MG63 (cell line): Measurements from ENCODE around the gene CEP85L. TPM values are rescaled to one million over a fixed set of nuclear protein-coding genes. Genes with fewer than 3 reads are reported as not detected.

Experiments
- DNase-seq: peaks from one replicate; pipeline ENCODE4 v3.0.0-alpha.2; 2020
- H3K27me3 ChIP-seq: fragments of 250-450 bp; sonication (Bioruptor Pico); 2 replicates; pipeline ENCODE4 v1.5.1; 2020; ENCODE audit warnings: mild to moderate bottlenecking, moderate library complexity
- H3K36me3 ChIP-seq: fragments of 250-450 bp; sonication (Bioruptor Pico); 2 replicates; pipeline ENCODE4 v1.5.1; 2020; ENCODE audit warnings: mild to moderate bottlenecking, moderate library complexity
- H3K4me3 ChIP-seq: fragments of 250-450 bp; sonication (Bioruptor Pico); 2 replicates; pipeline ENCODE4 v1.5.1; 2020; ENCODE audit warnings: mild to moderate bottlenecking, moderate library complexity
- H3K9me3 ChIP-seq: fragments of 250-450 bp; sonication (Bioruptor Pico); 2 replicates; pipeline ENCODE4 v1.5.1; 2020; ENCODE audit warnings: mild to moderate bottlenecking, moderate library complexity
- total RNA-seq: library from RNA; depleted of rRNA; stranded (reverse); fragments of >200 nt; shearing (Covaris generic); gene quantifications from 2 replicates; pipeline ENCODE4 v1.2.3, GENCODE V29; 2014; ENCODE audit warnings: low replicate concordance

Gene CEP85L
- total RNA-seq, 1 experiment from 2014 or later, result 4.9 TPM

GRCh38 chr6:118667988-118668387, 16.6 kb upstream of the CEP85L start:
- peak; percentile 19 for DNase-seq
- H3K9me3 ChIP-seq, result no peaks in the 10 kb centered on the region
- H3K27me3 ChIP-seq, result no peaks in the 10 kb centered on the region
- no peaks in the 10 kb centered on the region for H3K36me3 ChIP-seq
- no peak overlapping the region for H3K4me3 ChIP-seq

- H3K9me3 ChIP-seq, result no peaks in the 10 kb centered on the region
- no peaks in the 10 kb centered on the region for H3K27me3 ChIP-seq
- DNase-seq, result no peak
- H3K36me3 ChIP-seq, result no peaks in the 10 kb centered on the region
- peak overlapping the region; percentile 39 for H3K4me3 ChIP-seq
Measured at GRCh38 chr6:118665011-118665410, 13.6 kb upstream of the CEP85L start.

DNA sequence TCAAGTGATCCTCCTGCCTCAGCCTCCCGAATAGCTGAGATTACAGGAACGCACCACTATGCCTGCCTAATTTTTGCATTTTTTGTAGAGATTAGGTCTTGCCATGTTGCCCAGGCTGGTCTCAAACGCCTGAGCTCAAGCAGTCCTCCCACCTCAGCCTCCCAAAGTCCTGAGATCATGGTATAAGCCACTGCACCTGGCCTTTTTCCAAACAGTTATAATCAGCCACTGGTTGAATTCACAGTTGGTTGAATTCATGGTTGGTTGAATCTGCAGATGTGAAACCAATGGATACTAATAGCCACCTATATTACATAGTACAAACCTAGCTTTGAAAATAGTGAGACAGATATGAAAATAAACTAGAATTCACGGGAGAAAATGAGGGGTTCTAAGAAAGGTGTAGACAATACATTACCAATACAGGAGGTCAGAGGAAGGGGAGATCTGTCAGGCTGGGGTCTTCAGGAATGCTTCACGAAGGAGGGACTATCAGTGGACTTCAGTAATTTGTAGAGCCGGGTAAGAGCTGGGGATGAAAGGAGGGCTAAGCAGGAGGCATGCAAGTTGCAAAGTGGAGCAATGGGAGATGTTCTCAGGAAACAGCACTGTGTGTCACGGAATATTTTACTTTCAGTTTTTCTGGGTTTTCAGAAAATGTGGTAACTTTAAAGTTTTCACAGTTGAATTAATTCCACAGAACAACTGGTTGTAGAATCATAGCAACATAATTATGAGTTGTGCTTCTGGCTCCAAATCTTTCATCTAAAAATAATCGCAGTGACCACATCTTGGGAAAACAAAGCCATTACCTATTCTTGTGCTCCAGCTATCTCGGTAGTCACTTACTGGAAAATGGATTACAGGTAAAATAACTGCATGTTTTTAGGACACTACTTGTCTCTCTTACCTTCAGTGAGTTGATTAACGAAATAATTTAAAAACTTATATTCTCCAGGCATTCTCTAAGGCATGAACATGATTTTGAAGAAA, 12.9 kb upstream of the CEP85L start:
- no peak for DNase-seq
- H3K27me3 ChIP-seq, result no peaks in the 10 kb centered on the region
- H3K36me3 ChIP-seq, result no peaks in the 10 kb centered on the region
- no peaks in the 10 kb centered on the region for H3K9me3 ChIP-seq
- H3K4me3 ChIP-seq, result peak overlapping the region; percentile 39

DNA sequence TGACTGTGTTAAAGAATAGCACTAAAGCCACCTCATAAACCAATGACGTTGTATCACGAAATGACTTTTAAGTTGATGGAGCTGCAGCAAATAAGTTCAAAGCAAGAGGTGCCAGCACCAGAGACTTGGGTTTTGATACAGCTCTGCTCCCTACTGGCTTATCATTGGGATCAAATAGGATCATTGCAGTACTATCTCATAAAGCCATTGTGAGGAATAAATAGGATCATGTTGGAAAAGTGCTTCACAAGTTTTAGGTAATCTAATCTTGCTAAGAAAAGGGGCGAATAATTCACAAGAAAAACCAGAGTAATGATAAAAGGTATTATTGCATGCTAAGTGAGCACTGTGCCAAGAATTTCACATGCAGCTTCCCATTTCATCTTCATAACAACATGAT, 10.4 kb upstream of the CEP85L start:
- Histone ChIP-seq H3K9me3 (no peaks in the 10 kb centered on the region), H3K27me3 (no peaks in the 10 kb centered on the region), H3K4me3 (no peak overlapping the region), H3K36me3 (no peaks in the 10 kb centered on the region)
- DNase-seq, result no peak

DNA sequence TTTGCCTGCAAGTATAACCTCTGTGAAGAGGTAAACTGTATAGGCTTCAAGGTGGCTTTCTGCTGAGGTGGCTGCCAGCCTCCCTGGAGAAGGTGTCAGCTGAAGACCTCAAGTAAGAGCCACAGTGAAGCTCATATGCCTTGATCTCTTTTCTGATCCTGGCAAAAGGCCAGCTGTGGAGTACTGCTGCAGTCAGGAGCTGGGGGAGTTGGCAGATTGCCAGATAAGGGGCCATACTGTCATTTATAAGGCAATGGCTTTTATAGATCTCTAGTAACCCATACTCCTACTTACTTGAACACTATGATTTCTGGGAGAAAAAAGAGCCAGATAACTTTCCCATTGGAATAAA, 8.8 kb upstream of the CEP85L start:
- no peaks in the 10 kb centered on the region for H3K27me3 ChIP-seq
- no peak overlapping the region for H3K4me3 ChIP-seq
- H3K9me3 ChIP-seq, result no peaks in the 10 kb centered on the region
- no peak for DNase-seq
- H3K36me3 ChIP-seq, result no peaks in the 10 kb centered on the region

DNA sequence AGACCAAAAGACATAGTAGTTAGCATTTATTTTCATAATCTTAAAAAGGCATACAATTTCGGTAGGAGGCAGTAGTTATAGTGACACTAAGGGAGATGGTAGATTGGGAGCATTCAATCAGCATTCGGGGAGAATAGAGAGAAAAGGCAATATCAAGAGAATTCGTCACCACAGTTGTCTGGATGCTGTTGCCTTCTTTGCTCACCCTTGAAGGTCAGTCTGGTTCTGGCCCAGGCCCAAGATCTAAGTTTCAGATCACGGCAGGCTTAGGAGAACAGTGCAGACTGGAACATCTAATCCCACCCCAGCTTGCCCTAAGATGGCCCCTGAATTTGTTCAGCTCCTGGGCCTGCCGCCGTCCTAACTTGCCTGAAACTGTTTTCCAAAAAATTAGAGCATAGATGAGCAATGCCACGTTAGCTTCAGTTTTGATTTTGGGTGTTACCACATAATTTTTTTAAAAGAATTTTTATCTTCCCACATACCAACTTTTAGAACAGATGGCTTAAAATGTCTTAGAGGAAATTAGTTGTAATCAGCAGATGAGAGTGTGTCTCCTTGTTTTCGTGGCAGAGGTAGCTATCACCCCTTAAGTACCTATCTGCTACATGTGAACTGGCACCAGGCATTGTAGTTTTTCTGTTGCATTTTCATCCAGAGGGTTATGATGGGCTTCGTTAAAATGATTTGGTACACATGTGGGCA, 8.3 kb upstream of the CEP85L start:
- no peak overlapping the region for H3K4me3 ChIP-seq
- no peaks in the 10 kb centered on the region for H3K27me3 ChIP-seq

GRCh38 chr6:118656847-118657451, 5.6 kb upstream of the CEP85L start:
- Histone ChIP-seq H3K27me3 (no peaks in the 10 kb centered on the region), H3K36me3 (no peaks in the 10 kb centered on the region), H3K9me3 (no peaks in the 10 kb centered on the region), H3K4me3 (no peak overlapping the region)
- no peak for DNase-seq

More for the DNA sequence above, 8.3 kb upstream of the CEP85L start:
- DNase-seq, result no peak
- no peaks in the 10 kb centered on the region for H3K36me3 ChIP-seq
- no peaks in the 10 kb centered on the region for H3K9me3 ChIP-seq

DNA sequence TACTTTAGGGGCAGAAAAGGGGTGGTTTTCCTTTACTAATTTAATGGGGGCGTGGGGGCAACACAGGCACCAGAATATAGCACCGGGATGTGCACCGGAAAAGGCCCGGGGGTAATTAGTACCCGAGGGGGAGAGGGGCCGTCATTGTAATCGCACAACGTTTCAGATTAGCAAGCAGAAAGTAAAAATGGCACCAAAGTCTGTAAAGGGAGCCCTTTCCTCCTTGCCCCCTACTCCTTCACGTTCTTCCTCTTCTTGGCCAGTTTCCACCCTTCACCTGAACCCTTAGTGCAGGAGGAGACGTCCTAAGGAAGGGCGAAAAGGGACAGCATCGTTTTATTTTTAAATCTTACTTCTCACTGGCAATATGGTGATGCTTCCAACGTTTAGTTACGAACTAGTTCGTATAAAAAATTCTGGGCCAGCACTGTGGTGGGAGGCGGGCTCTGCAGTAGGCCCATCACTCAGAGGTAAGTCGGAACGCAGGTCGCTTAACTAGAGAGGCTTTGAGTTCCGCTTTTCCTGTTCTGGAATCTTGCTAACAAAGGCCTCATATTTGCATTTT, 742 bp upstream of the CEP85L start:
- Histone ChIP-seq H3K4me3 (peak overlapping the region; percentile 86), H3K27me3 (no peaks in the 10 kb centered on the region), H3K9me3 (no peaks in the 10 kb centered on the region), H3K36me3 (no peaks in the 10 kb centered on the region; the same call in 1 of the 2 replicates)
- no peak for DNase-seq

DNA sequence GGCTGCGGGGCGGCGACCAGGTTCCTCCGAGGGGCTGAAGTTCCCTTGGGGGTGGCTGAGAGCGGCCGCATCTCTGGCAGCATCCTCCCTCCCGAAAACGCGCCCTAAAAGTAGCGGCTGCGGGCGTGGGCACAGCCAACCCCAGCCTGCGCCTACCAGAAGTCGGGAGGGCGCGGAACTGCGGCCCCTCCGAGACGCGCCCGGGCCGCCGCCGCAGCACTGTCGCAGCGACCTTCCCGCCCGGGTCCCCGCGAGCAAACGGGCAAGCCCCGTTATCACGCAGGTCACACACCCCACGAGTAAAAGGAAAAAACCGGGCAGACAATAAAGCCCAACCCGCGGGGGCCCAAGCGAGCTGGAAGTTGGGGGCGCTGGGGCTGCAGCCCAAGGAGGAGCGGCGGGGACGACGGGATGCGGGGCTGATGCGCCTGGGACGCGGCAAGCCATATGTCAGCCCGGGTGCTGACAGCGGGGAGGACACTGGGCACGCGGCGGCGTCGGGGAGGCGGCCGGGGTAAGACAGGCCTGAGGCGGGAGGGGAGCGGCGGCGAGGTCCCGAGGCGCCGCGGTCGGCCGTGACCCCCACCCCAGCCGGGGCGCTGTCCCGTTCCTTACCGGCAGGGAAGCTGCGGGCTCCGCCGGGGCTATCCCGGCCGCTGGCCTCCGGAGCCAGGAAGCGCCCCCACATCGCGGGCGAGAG, 659 bp downstream of the CEP85L start:
- peak; percentile 59 for DNase-seq

DNA sequence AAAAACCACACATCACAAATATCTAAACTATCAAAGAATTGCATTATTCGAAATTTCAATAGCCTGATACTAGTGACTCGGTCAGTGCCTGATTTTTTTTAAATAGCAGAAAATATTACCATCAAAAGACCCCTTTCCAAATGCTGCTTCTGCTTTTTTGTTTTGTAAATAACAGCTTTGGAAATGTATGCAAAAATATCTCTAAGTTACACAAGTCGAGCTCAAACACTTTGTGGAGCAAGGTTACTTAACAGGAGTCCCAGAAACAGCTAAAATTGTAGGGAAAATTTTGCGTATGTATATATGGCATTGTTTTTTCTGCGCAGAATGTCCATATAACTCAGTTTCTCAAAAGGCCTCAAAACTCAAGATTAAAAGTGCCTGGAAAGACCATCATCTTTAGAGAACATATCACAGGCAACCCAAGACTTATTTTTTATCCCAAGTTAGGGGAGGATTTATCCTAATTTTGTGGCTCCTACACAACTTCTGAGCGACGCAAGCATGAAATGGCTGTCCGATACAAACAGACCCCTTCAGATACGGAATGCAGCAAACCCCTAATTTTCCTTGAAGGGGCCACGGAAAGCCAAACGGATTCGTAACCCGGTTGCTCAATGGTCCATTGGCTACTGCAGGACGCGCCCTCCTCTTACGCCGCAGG, 1.3 kb downstream of the CEP85L start:
- H3K4me3 ChIP-seq, result peak overlapping the region; percentile 86
- no peak for DNase-seq

More for the DNA sequence above, 659 bp downstream of the CEP85L start:
- H3K9me3 ChIP-seq, result no peaks in the 10 kb centered on the region
- no peaks in the 10 kb centered on the region; the same call in 1 of the 2 replicates for H3K36me3 ChIP-seq
- peak overlapping the region; percentile 86 for H3K4me3 ChIP-seq
- H3K27me3 ChIP-seq, result no peaks in the 10 kb centered on the region

GRCh38 chr6:118648866-118649554, 2.4 kb downstream of the CEP85L start:
- no peaks in the 10 kb centered on the region for H3K9me3 ChIP-seq
- H3K27me3 ChIP-seq, result no peaks in the 10 kb centered on the region
- H3K36me3 ChIP-seq, result no peaks in the 10 kb centered on the region; the same call in 1 of the 2 replicates
- no peak for DNase-seq
- H3K4me3 ChIP-seq, result peak overlapping the region; percentile 86

More for the DNA sequence above, 1.3 kb downstream of the CEP85L start:
- Histone ChIP-seq H3K9me3 (no peaks in the 10 kb centered on the region), H3K27me3 (no peaks in the 10 kb centered on the region), H3K36me3 (no peaks in the 10 kb centered on the region; the same call in 1 of the 2 replicates)

DNA sequence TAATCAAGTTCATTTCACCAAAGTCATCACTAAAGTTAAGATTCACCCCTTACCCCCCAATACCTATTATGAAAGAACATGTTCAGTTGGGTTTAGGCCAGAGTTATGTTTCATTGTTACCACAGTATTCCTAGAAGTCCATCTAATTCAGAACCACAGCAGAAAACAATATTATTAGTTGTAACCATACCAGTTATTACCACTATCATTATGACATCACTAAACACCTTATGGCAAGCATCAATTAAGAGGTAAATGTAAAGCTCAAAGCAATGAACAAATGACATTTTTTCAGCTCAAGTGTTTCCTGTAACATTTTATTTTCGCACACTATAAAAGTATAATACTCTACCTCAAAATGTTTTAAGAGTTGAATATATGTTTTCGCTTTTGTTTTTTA, 4.4 kb downstream of the CEP85L start:
- no peak overlapping the region for H3K4me3 ChIP-seq

DNA sequence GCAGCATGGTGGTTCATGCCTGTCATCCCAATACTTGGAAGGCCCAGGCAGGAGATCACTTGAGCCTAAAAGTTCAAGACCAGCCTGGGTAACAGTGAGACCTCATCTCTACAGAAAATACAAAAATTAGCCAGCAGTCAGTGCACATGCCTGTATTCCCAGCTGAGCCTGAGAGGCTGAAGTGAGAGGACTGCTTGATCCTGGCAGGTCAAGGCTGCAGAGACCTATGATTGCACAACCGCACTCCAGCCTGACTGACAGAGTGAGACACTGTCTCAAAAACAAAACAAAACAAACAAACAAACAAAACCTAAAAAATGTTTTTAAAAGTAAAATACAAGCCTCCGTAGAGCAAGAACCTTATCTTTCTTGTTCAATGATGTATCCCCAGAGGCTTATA, 6.0 kb downstream of the CEP85L start:
- H3K36me3 ChIP-seq, result no peaks in the 10 kb centered on the region; the same call in 1 of the 2 replicates
- H3K4me3 ChIP-seq, result no peak overlapping the region
- DNase-seq, result no peak
- no peaks in the 10 kb centered on the region for H3K9me3 ChIP-seq
- H3K27me3 ChIP-seq, result no peaks in the 10 kb centered on the region

More for the DNA sequence above, 4.4 kb downstream of the CEP85L start:
- no peaks in the 10 kb centered on the region; the same call in 1 of the 2 replicates for H3K36me3 ChIP-seq
- DNase-seq, result no peak
- H3K27me3 ChIP-seq, result no peaks in the 10 kb centered on the region
- no peaks in the 10 kb centered on the region for H3K9me3 ChIP-seq

GRCh38 chr6:118644007-118644406, 7.4 kb downstream of the CEP85L start:
- H3K27me3 ChIP-seq, result no peaks in the 10 kb centered on the region
- H3K9me3 ChIP-seq, result no peaks in the 10 kb centered on the region
- DNase-seq, result no peak
- H3K36me3 ChIP-seq, result no peaks in the 10 kb centered on the region; the same call in 1 of the 2 replicates
- no peak overlapping the region for H3K4me3 ChIP-seq

DNA sequence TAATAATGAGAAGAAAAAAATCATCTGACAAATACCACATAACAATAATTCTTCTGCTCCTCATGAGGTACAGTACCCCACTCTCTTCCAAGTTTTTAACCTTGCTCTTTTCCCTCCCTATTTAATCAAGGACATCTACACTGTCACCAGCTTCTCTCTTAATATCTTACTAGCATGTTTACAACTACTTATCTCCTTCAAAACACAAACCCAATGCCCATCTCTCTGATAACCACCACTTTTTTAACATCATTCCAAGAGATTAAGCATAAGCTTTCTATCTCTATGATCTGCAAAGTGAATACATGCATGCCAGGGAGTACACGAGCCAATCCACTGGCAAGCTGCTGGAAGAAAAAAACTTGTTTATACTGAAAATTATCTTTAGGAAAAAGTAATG, 10.3 kb downstream of the CEP85L start:
- Histone ChIP-seq H3K9me3 (no peaks in the 10 kb centered on the region; the same call in 1 of the 2 replicates), H3K27me3 (no peaks in the 10 kb centered on the region), H3K36me3 (no peaks in the 10 kb centered on the region; the same call in 1 of the 2 replicates), H3K4me3 (no peak overlapping the region)
- DNase-seq, result no peak
